Keratinocyte (primary cell): ENCODE measurements around the gene POU6F2. TPM values are rescaled to one million over a fixed set of nuclear protein-coding genes. Genes with fewer than 3 reads are reported as not detected.

Experiments
- DNase-seq: peaks from one replicate; pipeline ENCODE4 v3.0.0-alpha.2; 2011; ENCODE audit warnings: low read depth, missing footprints, low spot score
- FAIRE-seq: peaks from 2 replicates; lab custom pipeline; 2011; peaks lifted over from hg19 to GRCh38; lab: Jason Lieb, UNC
- H2AFZ ChIP-seq: 2 replicates; pipeline ENCODE4 v1.6.0; 2012; ENCODE audit warnings: low read length, control low read depth, inconsistent platforms; ENCODE audit not compliant: control insufficient read depth
- H3K27ac ChIP-seq: 2 replicates; pipeline ENCODE4 v1.5.1; 2011; ENCODE audit warnings: low read length; ENCODE audit not compliant: control insufficient read depth, insufficient read depth
- H3K27me3 ChIP-seq: 3 replicates; pipeline ENCODE4 v1.6.0; 2011; ENCODE audit warnings: low read length; ENCODE audit not compliant: control insufficient read depth, insufficient read depth; ENCODE audit errors: extremely low read depth
- H3K36me3 ChIP-seq, 2 experiments: 2 replicates in 1 of 2; 3 replicates in 1 of 2; pipeline ENCODE4 v1.5.1; 2011; ENCODE audit warnings: low read length in 2 of 2, mild to moderate bottlenecking in 1 of 2; ENCODE audit not compliant: control insufficient read depth in 2 of 2, insufficient read depth in 2 of 2; ENCODE audit errors: extremely low read depth in 1 of 2
- H3K4me1 ChIP-seq: 3 replicates; pipeline ENCODE4 v1.5.1; 2011; ENCODE audit warnings: low read length; ENCODE audit not compliant: control insufficient read depth, insufficient read depth; ENCODE audit errors: extremely low read depth
- H3K4me2 ChIP-seq: 3 replicates; pipeline ENCODE4 v1.6.0; 2011; ENCODE audit warnings: low read depth, low read length; ENCODE audit not compliant: control insufficient read depth, insufficient read depth; ENCODE audit errors: extremely low read depth
- H3K4me3 ChIP-seq, 3 experiments: fragments of 200-600 bp in 1 of 3; sonication (generic) in 1 of 3; 2 replicates in 2 of 3; 3 replicates in 1 of 3; pipeline ENCODE4 v1.5.1; 2011 to 2016; ENCODE audit warnings: low read length in 3 of 3, mild to moderate bottlenecking in 3 of 3, control low read depth in 2 of 3, inconsistent platforms in 1 of 3, low read depth in 1 of 3, mixed read lengths in 1 of 3, mixed run types in 1 of 3, moderate library complexity in 1 of 3; ENCODE audit not compliant: control insufficient read depth in 2 of 3, insufficient read depth in 2 of 3; ENCODE audit errors: extremely low read depth in 1 of 3
- H3K79me2 ChIP-seq: 2 replicates; pipeline ENCODE4 v1.6.0; 2012; ENCODE audit warnings: low read length; ENCODE audit not compliant: control insufficient read depth, insufficient read depth
- H3K9ac ChIP-seq: 3 replicates; pipeline ENCODE4 v1.6.0; 2011; ENCODE audit warnings: low read length; ENCODE audit not compliant: control insufficient read depth, insufficient read depth; ENCODE audit errors: extremely low read depth
- H3K9me1 ChIP-seq: 3 replicates; pipeline ENCODE4 v1.6.0; 2011; ENCODE audit warnings: low read length; ENCODE audit not compliant: control insufficient read depth, insufficient read depth; ENCODE audit errors: extremely low read depth
- H3K9me3 ChIP-seq: 2 replicates; pipeline ENCODE4 v1.5.1; 2012; ENCODE audit warnings: low read depth, low read length; ENCODE audit not compliant: control insufficient read depth
- H4K20me1 ChIP-seq: 3 replicates; pipeline ENCODE4 v1.6.0; 2011; ENCODE audit warnings: low read length; ENCODE audit not compliant: control insufficient read depth, insufficient read depth; ENCODE audit errors: extremely low read depth
- EZH2 ChIP-seq: IDR thresholded peaks from one replicate; pipeline ENCODE4 v1.6.1; 2012; ENCODE audit warnings: inconsistent platforms, mild to moderate bottlenecking, low read length, moderate library complexity
- dilution Hi-C: fragments of 300-500 bp; cut with MboI; formaldehyde crosslinking; loops from one replicate; pipeline ENCODE4 v1.7.0; 2020; ENCODE audit warnings: low sequenced_read_pairs; ENCODE audit not compliant: extremely low pct_ligation_motif_present
- polyA plus RNA-seq, 5 experiments: library from polyadenylated mRNA; depleted of rRNA in 3 of 5; stranded (reverse) in 3 of 5; stranded (forward) in 1 of 5; unstranded in 1 of 5; fragments of >200 nt; gene quantifications; 1 replicate in 1 of 5; 2 replicates in 3 of 5; 3 replicates in 1 of 5; pipeline versions ENCODE4 v1.2.1 to v1.2.3, GENCODE V29; 2011 to 2012; ENCODE audit warnings: missing spikeins in 2 of 5, low read depth in 1 of 5, low replicate concordance in 1 of 5
- TF ChIP-seq, protein P1 (sequence below), 3 experiments: IDR thresholded peaks in 1 of 3; conservative IDR thresholded peaks in 1 of 3; optimal IDR thresholded peaks in 1 of 3; 2 replicates in 2 of 3; 3 replicates in 1 of 3; pipeline versions ENCODE3 to v1.5.1; 2011; ENCODE audit warnings: low read length in 3 of 3, mild to moderate bottlenecking in 3 of 3, moderate library complexity in 2 of 3, control low read depth in 1 of 3, inconsistent platforms in 1 of 3; ENCODE audit not compliant: insufficient read depth in 2 of 3; ENCODE audit errors: extremely low read depth in 1 of 3

The POU6F2 gene
- polyA plus RNA-seq, 1 donor (not counting 4 experiments of a cell fraction or from before 2014, with no cell fraction given): not detected

DNA sequence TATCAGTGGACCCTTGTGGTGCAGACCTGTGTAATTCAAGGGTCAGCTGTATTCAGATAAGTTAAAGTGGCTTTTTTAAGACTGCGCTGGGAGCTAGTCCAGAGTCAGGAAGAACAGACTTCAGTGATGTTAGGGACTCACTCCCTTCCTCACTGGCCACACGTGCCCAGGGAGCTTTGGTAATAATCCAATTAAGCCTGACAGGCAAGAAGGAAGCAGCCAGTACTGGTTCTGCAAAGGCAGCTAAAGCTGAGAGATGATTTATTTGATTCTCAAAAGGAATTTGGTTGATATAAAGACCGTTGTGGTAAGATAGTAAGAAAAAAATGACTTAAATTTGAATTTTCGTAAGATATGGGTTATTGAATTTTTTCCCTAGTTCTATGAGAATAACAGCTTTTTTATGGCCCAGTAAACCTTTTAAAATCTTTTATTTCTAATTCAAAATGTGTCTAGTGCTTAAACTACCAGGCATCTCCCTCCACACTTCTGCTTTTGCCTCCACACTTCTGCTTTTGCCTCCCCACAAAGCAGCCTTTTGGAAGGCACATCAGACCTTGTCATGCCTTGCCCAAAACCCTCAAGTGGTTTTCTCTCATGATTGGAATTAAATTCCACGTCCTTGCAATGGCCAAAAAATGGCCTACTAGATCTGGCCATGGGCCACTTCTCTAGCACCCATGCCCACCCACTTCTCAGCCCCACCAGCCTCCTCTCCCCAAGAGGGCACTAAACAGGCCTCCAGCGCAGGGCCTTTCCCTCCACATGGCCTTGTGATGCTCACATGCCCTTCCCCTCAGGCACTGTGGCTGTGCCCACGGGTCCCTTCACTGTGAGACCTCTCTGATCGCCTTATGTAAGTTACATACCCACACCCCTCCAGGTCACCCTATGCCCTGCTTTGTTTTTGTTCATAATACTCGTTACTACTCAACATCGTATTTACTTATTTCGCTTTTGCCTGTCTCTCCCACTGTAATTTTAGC, 92.5 kb downstream of the POU6F2 start:
- TF ChIP-seq, protein P1, sequence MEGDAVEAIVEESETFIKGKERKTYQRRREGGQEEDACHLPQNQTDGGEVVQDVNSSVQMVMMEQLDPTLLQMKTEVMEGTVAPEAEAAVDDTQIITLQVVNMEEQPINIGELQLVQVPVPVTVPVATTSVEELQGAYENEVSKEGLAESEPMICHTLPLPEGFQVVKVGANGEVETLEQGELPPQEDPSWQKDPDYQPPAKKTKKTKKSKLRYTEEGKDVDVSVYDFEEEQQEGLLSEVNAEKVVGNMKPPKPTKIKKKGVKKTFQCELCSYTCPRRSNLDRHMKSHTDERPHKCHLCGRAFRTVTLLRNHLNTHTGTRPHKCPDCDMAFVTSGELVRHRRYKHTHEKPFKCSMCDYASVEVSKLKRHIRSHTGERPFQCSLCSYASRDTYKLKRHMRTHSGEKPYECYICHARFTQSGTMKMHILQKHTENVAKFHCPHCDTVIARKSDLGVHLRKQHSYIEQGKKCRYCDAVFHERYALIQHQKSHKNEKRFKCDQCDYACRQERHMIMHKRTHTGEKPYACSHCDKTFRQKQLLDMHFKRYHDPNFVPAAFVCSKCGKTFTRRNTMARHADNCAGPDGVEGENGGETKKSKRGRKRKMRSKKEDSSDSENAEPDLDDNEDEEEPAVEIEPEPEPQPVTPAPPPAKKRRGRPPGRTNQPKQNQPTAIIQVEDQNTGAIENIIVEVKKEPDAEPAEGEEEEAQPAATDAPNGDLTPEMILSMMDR (optimal IDR thresholded peaks at IDR 0.05 in 1 of 3, IDR thresholded peaks at IDR 0.05 in 1 of 3, conservative IDR thresholded peaks at IDR 0.05 in 1 of 3; ENCODE audit: extremely low read depth in 1 of 3, insufficient read depth in 2 of 3, low read length in 3 of 3): no peak
- Histone ChIP-seq H4K20me1 (no peaks in the 10 kb centered on the region), H3K27me3 (no peaks in the 10 kb centered on the region), H3K9me3 (no peaks in the 10 kb centered on the region), H3K9me1 (no peaks in the 10 kb centered on the region), H3K4me2 (no peak overlapping the region), H3K79me2 (no peaks in the 10 kb centered on the region), H3K9ac (no peak overlapping the region), H3K36me3 (no peaks in the 10 kb centered on the region), H2AFZ (no peak overlapping the region), H3K4me3 (no peak overlapping the region), H3K27ac (no peak overlapping the region), H3K4me1 (no peaks in the 10 kb centered on the region)
- no peak for DNase-seq
- FAIRE-seq: no peak
- dilution Hi-C loops: no loop called here

DNA sequence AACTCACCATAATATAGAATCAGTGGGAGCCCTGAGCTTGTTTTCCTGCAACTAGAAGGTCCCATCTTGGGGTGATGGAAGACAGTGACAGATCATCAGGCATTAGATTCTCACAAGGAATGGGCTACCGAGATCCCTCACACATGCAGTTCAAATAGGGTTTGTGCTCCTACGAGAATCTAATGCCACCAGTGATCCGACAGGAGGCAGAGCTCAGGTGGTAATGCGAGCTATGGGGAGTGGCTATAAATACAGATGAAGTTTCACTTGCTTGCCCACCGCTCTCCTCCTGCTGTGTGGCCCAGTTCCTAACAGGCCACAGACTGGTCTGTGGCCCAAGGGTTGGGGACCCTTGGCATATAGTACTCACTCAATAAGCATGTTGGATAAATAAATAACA, 93.4 kb downstream of the POU6F2 start:
- TF ChIP-seq EZH2: no peak
- TF ChIP-seq, protein P1 (optimal IDR thresholded peaks at IDR 0.05 in 1 of 3, IDR thresholded peaks at IDR 0.05 in 1 of 3, conservative IDR thresholded peaks at IDR 0.05 in 1 of 3; ENCODE audit: extremely low read depth in 1 of 3, insufficient read depth in 2 of 3, low read length in 3 of 3): no peak
- no peak for DNase-seq

More for the DNA sequence above, 93.4 kb downstream of the POU6F2 start:
- Histone ChIP-seq H3K9me1 (no peaks in the 10 kb centered on the region), H4K20me1 (no peaks in the 10 kb centered on the region), H3K4me1 (no peaks in the 10 kb centered on the region), H3K36me3 (no peaks in the 10 kb centered on the region), H3K9ac (no peak overlapping the region), H3K4me2 (no peak overlapping the region), H3K4me3 (no peak overlapping the region), H3K9me3 (no peaks in the 10 kb centered on the region), H2AFZ (no peak overlapping the region), H3K79me2 (no peaks in the 10 kb centered on the region), H3K27me3 (no peaks in the 10 kb centered on the region), H3K27ac (no peak overlapping the region)
- FAIRE-seq: no peak
- dilution Hi-C loops: no loop called here
